GM21529 (cell line): ENCODE data around the gene SPSB1.
"Not testable (repeated sequence)": the region's sequence is repeated elsewhere in the genome, so short reads cannot be mapped to it uniquely, and the experiment has no call there.

Source experiments
- ATAC-seq: cut with Tn5 transposase; IDR thresholded peaks from one replicate; pipeline ENCODE4 v1.9.1; 2021; ENCODE audit not compliant: unreplicated experiment

Gene SPSB1

GRCh38 chr1:9362488-9362887, 69.8 kb downstream of the SPSB1 start:
- no peak for ATAC-seq

DNA sequence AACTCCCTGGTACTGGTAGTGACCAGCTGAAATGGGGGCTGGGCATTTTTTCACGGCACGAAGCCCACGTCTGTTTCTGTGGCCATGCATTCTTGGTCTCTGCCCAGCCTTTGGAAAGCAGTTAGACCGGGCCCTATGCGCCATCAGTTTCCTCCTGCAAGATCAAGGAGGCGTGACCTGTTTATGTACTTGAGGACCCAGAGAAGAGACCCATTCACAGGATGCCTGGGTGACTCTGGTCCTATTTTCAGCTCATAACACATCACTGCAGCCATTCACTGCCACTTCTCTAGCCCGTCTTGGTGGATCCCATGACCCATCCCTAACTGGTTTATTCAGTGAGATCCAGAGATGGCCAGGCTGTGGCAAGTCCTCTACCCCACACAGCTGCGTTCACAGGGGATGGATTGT, 70.4 kb downstream of the SPSB1 start:
- ATAC-seq: no peak

GRCh38 chr1:9366298-9366697, 73.6 kb downstream of the SPSB1 start:
- no peak for ATAC-seq

DNA sequence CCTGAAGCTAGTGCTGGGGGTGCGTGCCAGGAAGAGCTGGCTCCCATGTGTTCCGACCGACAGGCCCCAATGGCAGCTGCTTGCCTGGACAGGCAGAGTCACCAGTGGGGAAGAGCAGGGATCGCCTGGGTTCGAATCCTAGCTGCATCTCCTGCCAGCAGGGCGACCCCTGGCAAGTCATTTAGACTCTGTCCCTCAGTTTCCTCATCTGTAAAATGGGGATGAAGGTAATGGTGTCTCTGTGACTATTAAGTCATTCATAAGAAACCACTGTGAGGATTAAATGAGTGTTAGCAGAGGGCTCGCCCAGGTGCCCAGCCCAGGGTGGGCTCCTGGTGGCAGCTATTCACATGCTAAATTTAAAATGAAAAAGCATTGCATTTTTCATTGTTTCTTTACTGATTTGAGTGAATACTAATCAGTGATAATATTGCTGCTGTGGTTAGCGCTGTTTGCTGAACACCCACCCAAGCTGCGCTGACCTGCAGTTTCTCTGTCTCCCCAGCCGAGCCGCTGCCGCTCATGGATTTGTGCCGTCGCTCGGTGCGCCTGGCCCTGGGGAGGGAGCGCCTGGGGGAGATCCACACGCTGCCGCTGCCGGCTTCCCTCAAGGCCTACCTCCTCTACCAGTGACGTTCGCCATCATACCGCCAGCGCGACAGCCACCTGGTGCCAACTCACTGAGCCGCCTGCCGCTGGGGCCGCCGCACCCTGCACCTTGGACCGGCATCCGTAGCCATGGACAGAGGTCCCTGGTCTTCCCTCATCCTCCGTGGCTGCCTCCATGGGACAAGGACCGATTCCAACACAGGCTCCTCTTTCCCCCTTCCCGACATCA, 74.5 kb downstream of the SPSB1 start:
- ATAC-seq: no peak

GRCh38 chr1:9367806-9368205, 75.1 kb downstream of the SPSB1 start:
- ATAC-seq: no peak

GRCh38 chr1:9368356-9368755, 75.7 kb downstream of the SPSB1 start:
- ATAC-seq: no peak

DNA sequence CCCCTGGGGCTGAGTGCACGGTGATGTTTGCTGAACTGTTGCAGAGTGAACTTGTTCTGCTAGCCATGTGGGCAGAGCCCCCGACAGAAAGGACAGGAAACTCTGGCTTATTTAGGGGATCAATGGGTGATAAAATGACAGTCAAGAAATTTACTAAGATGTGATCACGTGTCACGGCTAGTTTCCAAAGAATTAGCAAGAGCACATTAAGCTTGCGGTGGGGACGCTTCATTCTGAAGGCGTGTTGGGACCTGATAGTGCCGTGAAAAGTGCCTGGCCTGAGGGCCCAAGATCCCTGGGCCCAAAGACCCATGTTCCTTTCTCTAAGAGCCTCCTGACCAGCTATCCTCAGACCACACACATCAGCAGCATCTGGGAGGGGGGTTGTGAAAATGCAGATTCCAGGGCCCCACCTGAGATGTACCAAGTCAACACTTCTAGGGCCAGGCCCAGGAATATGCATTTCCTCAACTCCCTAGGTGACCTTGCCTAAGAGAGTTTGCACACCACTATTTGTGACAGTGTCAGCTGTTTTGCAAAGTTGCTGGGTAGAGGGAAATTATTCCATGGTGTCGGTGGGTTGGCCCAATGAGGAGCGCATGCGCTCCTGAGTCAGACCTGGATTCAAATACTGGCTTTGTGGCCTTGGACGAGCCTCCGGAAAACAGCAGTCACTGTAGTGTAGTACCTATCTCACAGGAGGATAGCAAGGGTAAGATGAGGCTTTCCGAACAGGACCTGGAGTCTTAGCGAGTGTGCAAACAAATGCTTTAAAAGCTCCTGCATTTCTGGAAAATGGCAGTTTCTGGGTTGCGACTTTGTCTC, 77.5 kb downstream of the SPSB1 start:
- no peak for ATAC-seq

DNA sequence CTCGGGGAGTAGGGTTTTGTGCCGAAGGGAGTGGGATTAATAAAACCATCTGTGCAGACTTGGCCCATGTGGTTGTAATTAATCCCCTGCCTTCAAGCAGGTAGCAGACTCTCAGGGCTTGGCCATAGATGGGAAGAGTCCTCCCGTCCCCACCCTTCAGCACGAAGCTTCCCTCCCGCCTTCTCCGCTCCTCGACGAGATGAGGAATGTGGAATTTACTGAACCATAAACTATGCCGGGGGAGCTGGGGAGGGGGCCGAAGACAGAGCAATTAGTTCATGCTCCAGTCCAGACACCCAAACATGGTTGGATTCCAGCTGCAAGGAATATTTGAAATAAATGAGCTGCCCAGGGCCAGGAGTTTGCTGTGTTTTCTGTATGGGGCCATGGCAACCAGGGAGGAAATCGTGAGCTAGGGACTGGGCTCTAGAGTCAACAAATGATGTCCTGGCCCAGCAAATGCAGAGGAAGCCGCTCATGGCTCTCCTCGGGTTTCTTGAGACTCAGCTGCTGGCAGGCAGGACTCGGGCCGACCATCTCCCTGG, 78.8 kb downstream of the SPSB1 start:
- ATAC-seq: no peak

- ATAC-seq: no peak
Observed at GRCh38 chr1:9371951-9372350, 79.3 kb downstream of the SPSB1 start.

GRCh38 chr1:9373619-9374018, 80.9 kb downstream of the SPSB1 start:
- no peak for ATAC-seq

- no peak for ATAC-seq
Observed at GRCh38 chr1:9374748-9375341, 82.2 kb downstream of the SPSB1 start.

GRCh38 chr1:9375912-9376311, 83.2 kb downstream of the SPSB1 start:
- no peak for ATAC-seq

GRCh38 chr1:9376430-9376829, 83.7 kb downstream of the SPSB1 start:
- no peak for ATAC-seq

DNA sequence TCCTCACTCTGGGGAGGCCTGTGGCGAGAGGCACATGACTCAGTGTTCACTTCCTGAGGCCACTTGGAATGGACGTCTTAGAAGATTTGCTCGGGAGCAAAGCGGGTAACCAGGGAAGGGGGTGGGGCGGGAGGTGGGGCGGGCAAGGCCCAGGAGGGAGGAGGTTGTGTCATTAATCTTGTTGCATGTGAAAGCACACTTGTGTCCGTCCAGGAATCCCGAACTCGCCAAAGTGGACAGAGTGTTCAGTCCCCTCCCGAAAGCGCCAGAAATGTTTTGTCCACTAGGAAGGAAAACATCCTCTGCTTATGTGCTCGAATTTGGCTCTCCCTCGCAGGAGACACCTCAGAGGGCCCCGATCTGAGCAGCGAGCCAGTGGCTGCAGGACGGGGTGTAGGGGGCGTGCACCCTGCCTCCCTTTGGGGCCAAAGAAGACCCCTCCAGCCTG, 84.2 kb downstream of the SPSB1 start:
- no peak for ATAC-seq

DNA sequence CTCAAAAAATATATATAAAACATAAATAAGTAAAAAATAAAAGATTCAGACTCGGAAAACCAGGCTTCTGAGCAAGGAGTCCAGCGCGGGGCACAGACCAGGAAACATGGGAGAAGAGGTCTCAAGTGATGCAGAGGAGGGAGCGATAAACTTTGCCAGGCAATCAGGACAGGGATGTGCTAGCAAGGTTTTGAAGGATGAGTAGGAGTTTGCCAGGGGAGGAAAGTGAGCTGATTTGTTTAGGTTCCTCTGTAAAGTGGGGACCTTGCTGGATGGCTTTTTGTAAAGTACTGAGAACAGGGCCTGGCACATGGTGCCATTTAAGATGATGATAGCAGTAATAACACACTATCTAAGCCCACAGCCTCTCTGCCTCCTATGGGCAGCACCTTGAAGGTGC, 86.1 kb downstream of the SPSB1 start:
- no peak for ATAC-seq

- no peak for ATAC-seq
Observed at GRCh38 chr1:9380711-9381110, 88.0 kb downstream of the SPSB1 start.

DNA sequence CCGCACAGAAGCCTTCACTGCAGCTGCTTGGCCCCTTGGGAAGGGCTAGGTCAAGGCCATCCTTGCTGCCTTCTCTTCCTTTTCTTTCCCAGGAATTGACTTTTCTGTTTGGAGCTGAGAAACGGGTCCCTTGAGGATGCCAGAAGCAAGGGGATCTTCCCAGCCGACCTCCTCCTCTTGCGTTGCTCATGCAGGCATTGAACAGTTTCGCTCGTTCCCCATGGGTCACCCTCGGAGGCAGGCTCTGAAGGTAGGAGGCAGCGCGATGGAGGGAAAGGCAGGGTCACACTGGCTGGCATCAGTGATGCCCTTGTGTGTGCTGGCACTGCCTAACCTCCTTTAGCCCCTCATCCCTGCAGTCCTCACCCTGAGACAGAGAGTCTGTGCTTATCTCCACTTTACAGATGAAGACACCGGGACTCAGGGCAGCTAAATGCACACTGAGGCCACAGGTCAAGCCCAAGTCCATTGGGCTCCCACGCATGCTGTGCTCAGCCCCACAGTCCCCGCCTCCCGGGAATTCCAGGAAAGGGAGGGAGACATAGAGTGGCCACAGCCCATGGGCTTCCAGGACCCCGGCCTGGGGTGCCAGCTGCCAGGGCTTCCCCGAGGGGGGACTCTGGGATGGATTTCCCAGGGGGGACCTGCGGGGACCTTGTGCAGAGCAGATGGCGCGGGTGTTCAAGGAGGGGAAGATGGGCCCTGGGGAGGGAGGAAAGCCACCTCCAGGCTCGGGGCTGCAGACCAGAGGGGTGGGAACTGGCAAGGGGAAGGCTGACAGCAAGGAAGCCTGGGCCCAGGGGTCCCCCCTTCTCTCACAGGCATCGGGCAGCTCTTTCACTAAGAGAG, 90.2 kb downstream of the SPSB1 start:
- ATAC-seq: no peak

DNA sequence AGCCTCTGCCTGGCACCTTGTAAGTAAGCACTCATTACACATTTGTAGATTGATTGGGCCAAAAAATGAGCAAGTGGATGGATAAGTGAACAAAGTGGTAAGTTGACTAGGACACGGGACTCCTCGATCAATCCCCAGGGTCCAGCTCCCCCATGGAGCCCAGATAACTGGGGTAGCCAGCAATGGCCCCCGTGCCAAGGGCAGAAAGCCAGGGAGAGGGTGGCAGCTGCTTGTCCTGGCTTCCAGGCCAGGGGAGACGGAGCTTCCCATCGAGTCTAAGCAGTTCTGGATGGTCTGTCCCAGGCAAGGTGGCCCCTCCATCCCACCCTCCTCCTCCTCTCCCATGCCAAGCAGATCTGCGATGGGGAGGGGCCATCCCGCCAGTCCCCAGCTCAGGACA, 91.4 kb downstream of the SPSB1 start:
- ATAC-seq: no peak

DNA sequence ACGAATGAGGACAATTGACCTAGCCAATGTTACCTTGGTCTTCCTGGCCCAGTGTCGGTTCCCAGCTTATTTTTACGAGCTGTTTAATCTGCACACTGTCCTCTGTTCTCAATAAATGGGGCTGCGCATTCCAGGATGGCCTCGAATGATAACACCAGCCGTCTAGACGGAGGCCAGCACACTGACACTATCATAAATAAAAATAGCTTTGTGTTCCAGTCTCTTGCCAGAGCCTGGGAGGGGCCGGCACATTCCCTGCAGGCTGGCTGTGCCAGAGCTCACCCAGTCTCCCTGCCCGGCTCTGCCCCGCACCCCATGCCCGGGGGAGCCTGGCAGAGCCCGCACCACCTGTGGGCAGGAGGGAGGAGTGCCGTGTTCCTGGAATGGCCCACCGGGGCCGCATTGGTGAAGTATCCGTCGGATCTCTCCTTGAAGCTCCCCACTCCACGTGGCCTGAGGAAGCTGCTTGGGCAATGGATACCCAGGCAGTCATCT, 92.1 kb downstream of the SPSB1 start:
- ATAC-seq: no peak

- not testable (repeated sequence) for ATAC-seq
Observed at GRCh38 chr1:9385392-9385791, 92.7 kb downstream of the SPSB1 start.
